HFFc6 (cell line): ENCODE measurements around the gene MFAP2. TPM values are rescaled to one million over a fixed set of nuclear protein-coding genes. Genes with fewer than 3 reads are reported as not detected.
"Not testable (repeated sequence)": the region's sequence is repeated elsewhere in the genome, so short reads cannot be mapped to it uniquely, and the experiment has no call there.

Experiments
- DNase-seq: peaks from one replicate; pipeline ENCODE4 v3.0.0-alpha.2; 2018
- H3K27ac Mint-ChIP-seq: 2 replicates; pipeline ENCODE4 v1.8.0; 2020; ENCODE audit warnings: mild to moderate bottlenecking, mixed read lengths
- H3K27me3 Mint-ChIP-seq: 2 replicates; pipeline ENCODE4 v1.8.0; 2021; ENCODE audit warnings: mild to moderate bottlenecking, moderate library complexity, mixed read lengths; ENCODE audit not compliant: insufficient read depth
- H3K36me3 Mint-ChIP-seq: 2 replicates; pipeline ENCODE4 v1.8.0; 2021; ENCODE audit warnings: low read depth, mixed read lengths
- H3K4me1 Mint-ChIP-seq: 2 replicates; pipeline ENCODE4 v1.8.0; 2020; ENCODE audit warnings: low read depth, mixed read lengths
- H3K4me3 Mint-ChIP-seq: 2 replicates; pipeline ENCODE4 v1.8.0; 2020; ENCODE audit warnings: mild to moderate bottlenecking, moderate library complexity, mixed read lengths
- H3K9me3 Mint-ChIP-seq: 2 replicates; pipeline ENCODE4 v1.8.0; 2020; ENCODE audit warnings: mild to moderate bottlenecking, mixed read lengths
- CTCF ChIP-seq: fragments of 200-600 bp; sonication (generic); IDR thresholded peaks from 2 replicates; pipeline ENCODE4 v1.5.0; 2021; ENCODE audit warnings: antibody characterized with exemption, mild to moderate bottlenecking
- total RNA-seq, 6 experiments: library from RNA; stranded (reverse); fragmentation: NEBNext Ultra II Directional; extraction: Animal tissue kit (Norgen Biotek cat#: 25700); gene quantifications; 2 replicates in 1 of 6; 3 replicates in 5 of 6; pipeline ENCODE4 v1.2.3, GENCODE V29; 2021

The MFAP2 gene
- total RNA-seq, 6 experiments from 2014 or later: 33.7 to 53.4 (median 47.5) TPM

- Mint-ChIP-seq H3K27ac (no peak overlapping the region), H3K9me3 (no peaks in the 10 kb centered on the region), H3K4me1 (no peaks in the 10 kb centered on the region), H3K36me3 (peaks cover 4% of the 10 kb centered on the region; the same call in 1 of the 2 replicates), H3K27me3 (no peaks in the 10 kb centered on the region; the same call in 1 of the 2 replicates), H3K4me3 (no peak overlapping the region)
- no peak for DNase-seq
- no peak for TF ChIP-seq CTCF
These were observed 41.8 kb downstream of the MFAP2 start for GRCh38 chr1:16938351-16939321.

DNA sequence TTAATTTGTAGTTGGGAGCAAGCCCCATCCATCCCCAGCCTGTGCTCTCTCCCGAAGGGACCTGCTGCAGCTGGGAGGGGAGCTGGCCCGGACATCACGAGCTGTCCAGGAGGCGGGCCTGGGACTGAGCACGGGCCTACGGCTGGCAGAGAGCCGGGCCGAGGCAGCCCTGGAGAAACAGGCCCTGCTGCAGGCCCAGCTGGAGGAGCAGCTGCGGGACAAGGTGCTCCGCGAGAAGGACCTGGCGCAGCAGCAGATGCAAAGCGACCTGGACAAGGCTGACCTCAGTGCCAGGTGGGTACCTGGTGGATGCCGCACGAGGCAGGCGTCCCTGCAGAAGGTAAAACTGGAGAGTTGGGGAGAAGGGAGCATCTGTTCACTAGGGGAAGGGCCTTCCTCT is 43.8 kb downstream of the MFAP2 start:
- H3K27ac Mint-ChIP-seq, H3K9me3 Mint-ChIP-seq, DNase-seq, H3K27me3 Mint-ChIP-seq, H3K4me3 Mint-ChIP-seq, H3K4me1 Mint-ChIP-seq, H3K36me3 Mint-ChIP-seq: not testable (repeated sequence)

- not testable (repeated sequence) for H3K4me3 Mint-ChIP-seq, H3K9me3 Mint-ChIP-seq, H3K27ac Mint-ChIP-seq, DNase-seq, H3K36me3 Mint-ChIP-seq, H3K27me3 Mint-ChIP-seq, H3K4me1 Mint-ChIP-seq
These were observed 46.5 kb downstream of the MFAP2 start for GRCh38 chr1:16933945-16934344.

- H3K4me1 Mint-ChIP-seq, H3K27me3 Mint-ChIP-seq, DNase-seq, H3K9me3 Mint-ChIP-seq, H3K4me3 Mint-ChIP-seq, H3K27ac Mint-ChIP-seq, H3K36me3 Mint-ChIP-seq: not testable (repeated sequence)
These were observed 49.0 kb downstream of the MFAP2 start for GRCh38 chr1:16931206-16931934.

GRCh38 chr1:16929146-16930041 is 51.0 kb downstream of the MFAP2 start:
- H3K27ac Mint-ChIP-seq, DNase-seq, H3K9me3 Mint-ChIP-seq, H3K4me1 Mint-ChIP-seq, H3K27me3 Mint-ChIP-seq, H3K36me3 Mint-ChIP-seq, H3K4me3 Mint-ChIP-seq: not testable (repeated sequence)

GRCh38 chr1:16927711-16928485 is 52.5 kb downstream of the MFAP2 start:
- DNase-seq: no peak
- H3K36me3 Mint-ChIP-seq: peaks cover 4% of the 10 kb centered on the region; the same call in 1 of the 2 replicates
- no peaks in the 10 kb centered on the region for H3K27me3 Mint-ChIP-seq
- H3K9me3 Mint-ChIP-seq: no peaks in the 10 kb centered on the region
- TF ChIP-seq CTCF: no peak
- H3K4me3 Mint-ChIP-seq: no peak overlapping the region
- H3K27ac Mint-ChIP-seq: no peak overlapping the region
- no peaks in the 10 kb centered on the region for H3K4me1 Mint-ChIP-seq

DNA sequence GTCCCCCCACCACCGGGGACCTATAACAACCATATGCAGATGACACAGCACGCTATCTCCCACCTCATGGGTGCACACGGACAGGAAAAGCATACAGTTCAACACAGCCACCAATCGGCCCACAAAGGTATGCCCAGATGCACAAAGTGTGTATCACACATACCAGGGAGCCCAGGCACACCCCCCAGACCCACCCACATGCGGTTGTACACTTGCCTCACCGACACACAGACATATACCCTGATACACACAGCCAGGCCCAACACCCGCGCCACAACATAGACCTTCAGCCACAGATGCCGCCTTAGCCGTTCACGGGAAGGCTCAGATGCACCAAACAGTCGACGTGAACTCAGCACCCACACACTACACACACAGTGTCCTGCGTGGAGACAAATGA is 53.2 kb downstream of the MFAP2 start:
- Mint-ChIP-seq H3K4me3 (no peak overlapping the region), H3K4me1 (no peaks in the 10 kb centered on the region), H3K9me3 (no peaks in the 10 kb centered on the region), H3K27ac (no peak overlapping the region), H3K27me3 (no peaks in the 10 kb centered on the region), H3K36me3 (peaks cover 4% of the 10 kb centered on the region; the same call in 1 of the 2 replicates)
- no peak for DNase-seq
- no peak for TF ChIP-seq CTCF
